Measurements from ENCODE around the gene ANKRD55.

- TF ChIP-seq, protein P1, sequence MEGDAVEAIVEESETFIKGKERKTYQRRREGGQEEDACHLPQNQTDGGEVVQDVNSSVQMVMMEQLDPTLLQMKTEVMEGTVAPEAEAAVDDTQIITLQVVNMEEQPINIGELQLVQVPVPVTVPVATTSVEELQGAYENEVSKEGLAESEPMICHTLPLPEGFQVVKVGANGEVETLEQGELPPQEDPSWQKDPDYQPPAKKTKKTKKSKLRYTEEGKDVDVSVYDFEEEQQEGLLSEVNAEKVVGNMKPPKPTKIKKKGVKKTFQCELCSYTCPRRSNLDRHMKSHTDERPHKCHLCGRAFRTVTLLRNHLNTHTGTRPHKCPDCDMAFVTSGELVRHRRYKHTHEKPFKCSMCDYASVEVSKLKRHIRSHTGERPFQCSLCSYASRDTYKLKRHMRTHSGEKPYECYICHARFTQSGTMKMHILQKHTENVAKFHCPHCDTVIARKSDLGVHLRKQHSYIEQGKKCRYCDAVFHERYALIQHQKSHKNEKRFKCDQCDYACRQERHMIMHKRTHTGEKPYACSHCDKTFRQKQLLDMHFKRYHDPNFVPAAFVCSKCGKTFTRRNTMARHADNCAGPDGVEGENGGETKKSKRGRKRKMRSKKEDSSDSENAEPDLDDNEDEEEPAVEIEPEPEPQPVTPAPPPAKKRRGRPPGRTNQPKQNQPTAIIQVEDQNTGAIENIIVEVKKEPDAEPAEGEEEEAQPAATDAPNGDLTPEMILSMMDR (IDR thresholded peaks at IDR 0.05) = no peak
- TF ChIP-seq EZH2 (IDR thresholded peaks at IDR 0.05) = no peak
Measured at GRCh38 chr5:56169949-56170348, 63.2 kb downstream of the ANKRD55 start.

Measured in neural progenitor cell (in vitro differentiated cells).